Adrenal gland (tissue), 12 donors: ENCODE results near the gene CPNE4. TPM values are rescaled to one million over a fixed set of nuclear protein-coding genes. Genes with fewer than 3 reads are reported as not detected.

ENCODE experiments used
- DNase-seq, 7 donors: peaks; one replicate each; pipeline ENCODE4 v3.0.0-alpha.2; 2019 to 2020
- H3K27ac ChIP-seq, 5 donors: fragments of 200-600 bp; sonication (generic) in 4 of 5; 1 replicate in 3 of 5; 2 replicates in 2 of 5; pipeline versions ENCODE4 v1.5.1 to v1.8.0; 2016 to 2020; ENCODE audit warnings: mild to moderate bottlenecking in 1 of 5
- H3K27me3 ChIP-seq: fragments of 200-600 bp; 2 replicates; pipeline ENCODE4 v1.8.0; 2021
- H3K36me3 ChIP-seq, 2 donors: fragments of 200-600 bp; replicated peaks in 1 of 2; 1 replicate in 1 of 2; 2 replicates in 1 of 2; pipeline versions ENCODE4 v1.5.1 to v1.8.0; 2018 to 2022
- H3K4me1 ChIP-seq, 2 donors: fragments of 200-600 bp; replicated peaks in 1 of 2; 1 replicate in 1 of 2; 2 replicates in 1 of 2; pipeline versions ENCODE4 v1.5.1 to v1.8.0; 2018 to 2021
- H3K4me3 ChIP-seq, 4 donors: fragments of 200-600 bp; sonication (generic) in 3 of 4; one replicate each; pipeline ENCODE4 v1.5.1; 2016 to 2018
- H3K9me3 ChIP-seq, 3 donors: fragments of 200-600 bp; sonication (generic) in 1 of 3; replicated peaks in 1 of 3; 1 replicate in 2 of 3; 2 replicates in 1 of 3; pipeline versions ENCODE4 v1.5.1 to v1.8.0; 2016 to 2021
- CTCF ChIP-seq, 6 experiments: fragments of 450-650 bp in 4 of 6; fragments of 200-600 bp in 2 of 6; sonication (generic) in 1 of 6; IDR thresholded peaks; 1 replicate in 5 of 6; 2 replicates in 1 of 6; pipeline versions ENCODE4 v1.5.1 to v1.8.0; 2016 to 2021; ENCODE audit warnings: antibody characterized with exemption in 6 of 6, mild to moderate bottlenecking in 2 of 6, moderate library complexity in 1 of 6
- POLR2A ChIP-seq, 2 donors: fragments of 450-650 bp; IDR thresholded peaks; one replicate each; pipeline ENCODE4 v1.6.1; 2017; ENCODE audit warnings: antibody characterized with exemption in 2 of 2, mild to moderate bottlenecking in 2 of 2, moderate library complexity in 1 of 2
- WGBS, 4 donors: extraction: QIAGEN DNeasy Blood & Tissue Kit in 2 of 4; methylation state at CpG; one replicate each; pipeline versions ENCODE4 v1.1.5 to v1.1.7; 2013 to 2017; 5-methylcytosine and 5-hydroxymethylcytosine counted together
- intact Hi-C, 2 donors: fragments of 100-400 bp; cut with DNase I; formaldehyde crosslinking; loops; one replicate each; pipeline versions ENCODE4 v1.14.1 to v1.15.0; 2022 to 2023
- polyA plus RNA-seq, 3 donors: library from polyadenylated mRNA; stranded (reverse); fragments of 200-250 nt in 2 of 3; fragments of 350-450 nt in 1 of 3; fragmentation: Illumina TruSeq in 1 of 3; extraction: RNeasy Lipid Tissue Mini Kit (QIAGEN cat#74804) in 1 of 3; gene quantifications; one replicate each; pipeline ENCODE4 v1.2.3, GENCODE V29; 2013 to 2014
- total RNA-seq, 9 donors: library from RNA; depleted of rRNA in 4 of 9; stranded (reverse); fragments of >200 nt in 4 of 9; fragments of 120-200 nt in 1 of 9; fragmentation: NEBNext Ultra II Directional in 1 of 9; extraction: Animal tissue kit (Norgen Biotek cat#: 25700) in 1 of 9; gene quantifications; one replicate each; pipeline versions ENCODE4 v1.1.0 to v1.2.4, GENCODE V29; 2013 to 2023
- donor health status: healthy with polysubstance abuse.
- donor health status: Bipolar disorder and iron deficiency.
- donor health status: DM: yes; HTN: yes; CAD: no.
- donor health status: DM: no; HTN: no; CAD: no.
- donor health status: DM: no; HTN: no; CAD: no.
- donor health status: DM: yes; HTN: yes; CAD: no.

CPNE4 gene
- total and polyA plus RNA-seq, 12 donors = 0.11 to 7.5 (median 0.59) TPM

DNA sequence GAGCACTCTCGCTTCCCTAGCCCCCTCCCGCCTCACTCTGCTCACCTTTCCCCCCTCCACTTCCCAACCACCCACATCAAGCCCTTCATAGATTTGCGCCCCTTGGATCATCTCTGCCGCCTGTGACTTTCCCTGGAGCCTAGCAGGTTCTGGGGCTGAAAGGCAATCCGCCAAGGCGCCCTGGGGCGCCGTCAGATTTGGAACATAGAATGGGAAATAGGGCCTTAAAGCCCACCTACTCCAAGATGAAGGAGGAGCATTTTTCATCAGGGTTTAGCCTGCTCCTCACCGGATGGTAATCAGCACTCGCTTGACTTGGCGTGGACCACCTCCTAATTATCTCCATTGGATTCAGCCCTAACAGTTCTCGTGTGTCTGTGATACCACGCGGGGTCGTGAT, 1.3 kb downstream of the CPNE4 start:
- intact Hi-C loops = loop anchor here in 1 of 2 donors (10.0 kb wide), 1 partner anchor 151 kb away; no protein-coding TSS in a partner anchor
- H3K4me3 ChIP-seq = no peak overlapping the region
- WGBS, 4 donors = 6 to 8% (median 7%) methylated on average over 12 to 15 of the region's 15 CpGs

GRCh38 chr3:132032959-132033358, 1.9 kb downstream of the CPNE4 start:
- no peaks in the 10 kb centered on the region for H3K4me1 ChIP-seq
- TF ChIP-seq CTCF (IDR thresholded peaks at IDR 0.05) (no peak), POLR2A (IDR thresholded peaks at IDR 0.05) (no peak)
- H3K36me3 ChIP-seq = no peaks in the 10 kb centered on the region
- intact Hi-C loops = loop anchor here in 1 of 2 donors (10.0 kb wide), 1 partner anchor 152 kb away; no protein-coding TSS in a partner anchor
- H3K9me3 ChIP-seq = no peaks in the 10 kb centered on the region
- no peak overlapping the region for H3K4me3 ChIP-seq
- DNase-seq = no peak
- WGBS, 4 donors = 73 to 85% (median 81%) methylated on average over 8 of the region's 8 CpGs
- peaks cover 29% of the 10 kb centered on the region for H3K27me3 ChIP-seq
- no peak overlapping the region for H3K27ac ChIP-seq

More for the DNA sequence above, 1.3 kb downstream of the CPNE4 start:
- no peak overlapping the region for H3K27ac ChIP-seq
- H3K27me3 ChIP-seq = peaks cover 29% of the 10 kb centered on the region
- no peaks in the 10 kb centered on the region for H3K36me3 ChIP-seq
- H3K9me3 ChIP-seq = no peaks in the 10 kb centered on the region
- no peaks in the 10 kb centered on the region for H3K4me1 ChIP-seq
- no peak for DNase-seq
- TF ChIP-seq CTCF (IDR thresholded peaks at IDR 0.05) = no peak
- TF ChIP-seq POLR2A (IDR thresholded peaks at IDR 0.05) = no peak

- H3K4me1 ChIP-seq = no peaks in the 10 kb centered on the region
- no peak overlapping the region for H3K4me3 ChIP-seq
- H3K27me3 ChIP-seq = peaks cover 22% of the 10 kb centered on the region
- no peaks in the 10 kb centered on the region for H3K9me3 ChIP-seq
- H3K36me3 ChIP-seq = no peaks in the 10 kb centered on the region
- H3K27ac ChIP-seq = no peak overlapping the region
- peak; percentile 60 to 85 (median 74) for TF ChIP-seq CTCF (IDR thresholded peaks at IDR 0.05)
- no peak for TF ChIP-seq POLR2A (IDR thresholded peaks at IDR 0.05)
- DNase-seq = peak; percentile 79 to 94 (median 86)
- 20 to 30% (median 25%) methylated on average over 12 to 15 of the region's 15 CpGs for WGBS, 4 donors
- intact Hi-C loops = loop anchor here in 1 of 2 donors (2.0 kb wide), 1 partner anchor 233 kb away; no protein-coding TSS in a partner anchor
Measured at GRCh38 chr3:132029182-132029902, 5.5 kb downstream of the CPNE4 start.

DNA sequence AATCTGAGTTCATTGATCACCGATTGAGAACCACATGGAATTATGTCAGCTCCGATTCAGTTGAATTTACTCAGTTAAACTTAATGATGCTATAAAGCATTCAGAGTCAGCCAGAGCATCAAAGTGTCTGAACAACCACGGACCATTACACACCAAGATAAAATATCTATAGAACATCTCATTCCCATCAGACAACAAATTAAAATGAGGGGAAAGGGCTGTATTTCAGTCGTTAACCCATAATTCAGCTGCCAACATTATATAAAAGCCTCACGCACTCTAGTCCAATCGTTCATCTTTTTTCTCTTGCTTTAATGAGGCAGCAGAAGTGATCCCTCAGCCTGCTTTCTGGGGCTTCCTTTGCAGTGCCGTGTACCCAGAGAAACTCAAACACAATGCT, 11.9 kb downstream of the CPNE4 start:
- no peaks in the 10 kb centered on the region for H3K4me1 ChIP-seq
- intact Hi-C loops = no loop called here

More for the DNA sequence above, 11.9 kb downstream of the CPNE4 start:
- DNase-seq = no peak
- Histone ChIP-seq H3K27me3 (peaks cover 15% of the 10 kb centered on the region), H3K4me3 (no peak overlapping the region), H3K27ac (no peak overlapping the region), H3K36me3 (no peaks in the 10 kb centered on the region), H3K9me3 (no peaks in the 10 kb centered on the region)
- TF ChIP-seq POLR2A (IDR thresholded peaks at IDR 0.05) (no peak), CTCF (IDR thresholded peaks at IDR 0.05) (no peak)
- 52 to 61% (median 58%) methylated on average over 7 of the region's 7 CpGs for WGBS, 4 donors
